ENCODE results near the gene ANGPTL5. TPM values are rescaled to one million over a fixed set of nuclear protein-coding genes. Genes with fewer than 3 reads are reported as not detected.

Gene ANGPTL5
- total RNA-seq, 1 experiment from 2014 or later: not detected

GRCh38 chr11:101870510-101870909, 45.8 kb downstream of the ANGPTL5 start:
- TF ChIP-seq CTCF (IDR thresholded peaks at IDR 0.05) (no peak), REST (IDR thresholded peaks at IDR 0.05; ENCODE audit: insufficient read depth in 1 of 2, low read depth in 2 of 2, low read length in 1 of 2) (no peak), TCF7L2 (IDR thresholded peaks at IDR 0.05; ENCODE audit: low read depth, low read length) (no peak), SIN3A (IDR thresholded peaks at IDR 0.05; ENCODE audit: borderline replicate concordance, insufficient read depth, low read depth, low read length) (no peak), POLR2AphosphoS5 (IDR thresholded peaks at IDR 0.05; ENCODE audit: low read depth, low read length) (no peak)
- BruUV-seq (replicated peaks): no TSS peak
- POLR2A ChIA-PET: no interaction called here
- ATAC-seq (no peak), DNase-seq (ENCODE audit: low read depth, low spot score) (no peak)
- CTCF ChIA-PET: no interaction called here
- no peaks in the 10 kb centered on the region for H3K27me3 ChIP-seq (ENCODE audit: control insufficient read depth, insufficient read depth, low read length)
- intact Hi-C loops (cut with micrococcal nuclease; ENCODE audit: unreplicated experiment): no loop called here
- no peak overlapping the region for H3K27ac ChIP-seq (ENCODE audit: low read length)
- in situ Hi-C loops (cut with HindIII; ENCODE audit: low pct_unique_long_range_greater_than_20kb, low sequenced_read_pairs): no loop called here
- no peak overlapping the region for H3K4me3 ChIP-seq (ENCODE audit: low read depth in 2 of 2, low read length in 2 of 2)
- no peaks in the 10 kb centered on the region for H3K36me3 ChIP-seq (ENCODE audit: control insufficient read depth, insufficient read depth, low read length)
- H3K9me3 ChIP-seq (ENCODE audit: control insufficient read depth, insufficient read depth, low read depth, low read length): no peaks in the 10 kb centered on the region
- no peaks in the 10 kb centered on the region for H3K4me1 ChIP-seq (ENCODE audit: control insufficient read depth, insufficient read depth, low read length)

- TF ChIP-seq CTCF (IDR thresholded peaks at IDR 0.05): no peak
- TF ChIP-seq POLR2AphosphoS5 (IDR thresholded peaks at IDR 0.05; ENCODE audit: low read depth, low read length): no peak
- no peak for TF ChIP-seq REST (IDR thresholded peaks at IDR 0.05; ENCODE audit: insufficient read depth in 1 of 2, low read depth in 2 of 2, low read length in 1 of 2)
- no peak for TF ChIP-seq SIN3A (IDR thresholded peaks at IDR 0.05; ENCODE audit: borderline replicate concordance, insufficient read depth, low read depth, low read length)
- TF ChIP-seq TCF7L2 (IDR thresholded peaks at IDR 0.05; ENCODE audit: low read depth, low read length): no peak
- Histone ChIP-seq H3K4me3 (ENCODE audit: low read depth in 2 of 2, low read length in 2 of 2) (no peak overlapping the region), H3K4me1 (ENCODE audit: control insufficient read depth, insufficient read depth, low read length) (peaks cover 6% of the 10 kb centered on the region; the same call in 1 of the 2 replicates), H3K27ac (ENCODE audit: low read length) (no peak overlapping the region), H3K27me3 (ENCODE audit: control insufficient read depth, insufficient read depth, low read length) (no peaks in the 10 kb centered on the region), H3K36me3 (ENCODE audit: control insufficient read depth, insufficient read depth, low read length) (no peaks in the 10 kb centered on the region), H3K9me3 (ENCODE audit: control insufficient read depth, insufficient read depth, low read depth, low read length) (no peaks in the 10 kb centered on the region)
- BruUV-seq (replicated peaks): no TSS peak
- ChIA-PET CTCF (interaction anchor here (0.6 kb wide), 1 partner anchor 440 kb away, joined by 3 read pairs; no protein-coding TSS in a partner anchor), POLR2A (no interaction called here)
- DNase-seq (ENCODE audit: low read depth, low spot score): no peak
- no peak for ATAC-seq
- intact Hi-C loops (cut with micrococcal nuclease; ENCODE audit: unreplicated experiment): no loop called here
- in situ Hi-C loops (cut with HindIII; ENCODE audit: low pct_unique_long_range_greater_than_20kb, low sequenced_read_pairs): no loop called here
These were observed 48.4 kb downstream of the ANGPTL5 start for GRCh38 chr11:101867951-101868350.
